Gastroesophageal sphincter (tissue), 4 donors: Measurements from ENCODE around the gene APLP1. TPM values are rescaled to one million over a fixed set of nuclear protein-coding genes. Genes with fewer than 3 reads are reported as not detected.

Experiments
- ATAC-seq: fragments of 150-250 bp; one replicate; pipeline ENCODE4 v1.9.1; 2016; ENCODE audit warnings: mild to moderate bottlenecking, moderate library complexity
- H3K27ac ChIP-seq, 4 donors: fragments of 200-600 bp; sonication (generic) in 3 of 4; 1 replicate in 3 of 4; 2 replicates in 1 of 4; pipeline ENCODE4 v1.5.1; 2016 to 2019
- H3K27me3 ChIP-seq: fragments of 200-600 bp; sonication (generic); one replicate; pipeline ENCODE4 v1.5.1; 2019
- H3K36me3 ChIP-seq, 2 donors: fragments of 200-600 bp; sonication (generic); one replicate each; pipeline ENCODE4 v1.5.1; 2019; ENCODE audit warnings: control low read depth in 1 of 2
- H3K4me1 ChIP-seq, 3 donors: fragments of 200-600 bp; sonication (generic); 1 replicate in 2 of 3; 2 replicates in 1 of 3; pipeline ENCODE4 v1.5.1; 2016 to 2019; ENCODE audit warnings: control low read depth in 2 of 3
- H3K4me3 ChIP-seq, 2 donors: fragments of 200-600 bp; sonication (generic); one replicate each; pipeline ENCODE4 v1.5.1; 2019; ENCODE audit warnings: mild to moderate bottlenecking in 1 of 2, moderate library complexity in 1 of 2
- H3K9me3 ChIP-seq, 3 donors: fragments of 200-600 bp; sonication (generic); one replicate each; pipeline ENCODE4 v1.5.1; 2017 to 2019; ENCODE audit warnings: control low read depth in 2 of 3
- CTCF ChIP-seq, 4 experiments: fragments of 200-600 bp in 2 of 4; fragments of 450-650 bp in 2 of 4; sonication (generic) in 1 of 4; IDR thresholded peaks; one replicate each; pipeline ENCODE4 v1.5.1; 2017 to 2019; ENCODE audit warnings: antibody characterized with exemption in 4 of 4, mild to moderate bottlenecking in 2 of 4, moderate library complexity in 2 of 4
- EP300 ChIP-seq: sonication (generic); formaldehyde crosslinking; IDR thresholded peaks from one replicate; pipeline ENCODE4 v1.6.1; 2017; ENCODE audit warnings: antibody characterized with exemption, mild to moderate bottlenecking
- POLR2A ChIP-seq, 2 donors: fragments of 450-650 bp; IDR thresholded peaks; one replicate each; pipeline ENCODE4 v1.6.1; 2017; ENCODE audit warnings: antibody characterized with exemption in 2 of 2, mild to moderate bottlenecking in 2 of 2, moderate library complexity in 1 of 2
- POLR2AphosphoS5 ChIP-seq: sonication (generic); formaldehyde crosslinking; IDR thresholded peaks from one replicate; pipeline ENCODE4 v1.6.1; 2017; ENCODE audit warnings: antibody characterized with exemption
- WGBS, 2 donors: methylation state at CpG; one replicate each; pipeline ENCODE4 v1.1.5; 2018; ENCODE audit warnings: low coverage in 1 of 2; 5-methylcytosine and 5-hydroxymethylcytosine counted together
- total RNA-seq, 4 donors: library from RNA; depleted of rRNA; stranded (reverse); fragments of >200 nt; gene quantifications; one replicate each; pipeline ENCODE4 v1.1.0, GENCODE V29; 2016

Gene APLP1
- total RNA-seq, 4 donors from 2014 or later: 4.7 to 10.0 (median 8.8) TPM

- WGBS, 2 donors: 60 to 69% methylated on average over 1 to 2 of the region's 13 CpGs
Observed at GRCh38 chr19:35897706-35898451, 29.5 kb downstream of the APLP1 start.

DNA sequence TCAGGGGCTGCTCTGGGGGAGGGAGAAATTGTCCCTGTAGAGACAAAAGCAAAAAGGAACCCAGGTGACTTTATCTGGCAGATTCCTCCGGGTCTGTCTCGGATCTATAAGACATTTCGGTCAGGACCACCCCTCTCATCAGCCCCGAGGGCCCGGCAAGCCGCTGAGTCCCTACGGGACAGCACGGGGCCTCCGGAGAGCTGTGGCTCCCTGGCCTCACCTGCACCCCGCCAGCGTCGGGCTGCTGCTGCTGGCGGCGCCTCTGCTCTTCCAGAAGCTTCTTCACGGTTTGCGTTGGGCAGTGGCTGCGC is 30.1 kb downstream of the APLP1 start:
- peak overlapping the region; percentile 75 to 97 (median 92) for H3K27ac ChIP-seq
- 0% methylated on average over 1 of the region's 17 CpGs; no CpG with 5 or more reads in 1 of the 2 donors for WGBS, 2 donors
- no peak for ATAC-seq

More at GRCh38 chr19:35897706-35898451, 29.5 kb downstream of the APLP1 start:
- Histone ChIP-seq H3K4me3 (peak overlapping the region; percentile 66 to 76), H3K27me3 (no peaks in the 10 kb centered on the region), H3K4me1 (peaks cover 0 to 38% (median 20%) of the 10 kb centered on the region in 3 donors), H3K36me3 (peaks cover 0 to 48% of the 10 kb centered on the region in 2 donors), H3K27ac (peak overlapping the region; percentile 75 to 97 (median 92)), H3K9me3 (no peaks in the 10 kb centered on the region)
- TF ChIP-seq POLR2A (IDR thresholded peaks at IDR 0.05) (no peak), POLR2AphosphoS5 (no peak), CTCF (IDR thresholded peaks at IDR 0.05) (no peak), EP300 (no peak)
- ATAC-seq: no peak

GRCh38 chr19:35899547-35900214 is 31.3 kb downstream of the APLP1 start:
- H3K9me3 ChIP-seq: no peaks in the 10 kb centered on the region
- peak overlapping the region; percentile 66 to 76 for H3K4me3 ChIP-seq
- H3K36me3 ChIP-seq: peaks cover 0 to 30% of the 10 kb centered on the region in 2 donors
- WGBS, 2 donors: 0% methylated on average over 1 of the region's 43 CpGs; no CpG with 5 or more reads in 1 of the 2 donors
- H3K4me1 ChIP-seq: peaks cover 0 to 48% (median 20%) of the 10 kb centered on the region in 3 donors
- peak overlapping the region; percentile 75 to 97 (median 92) for H3K27ac ChIP-seq
- peak; percentile 52 for TF ChIP-seq POLR2AphosphoS5
- peak; percentile 16 to 33 for TF ChIP-seq POLR2A (IDR thresholded peaks at IDR 0.05)
- no peak for TF ChIP-seq EP300
- TF ChIP-seq CTCF (IDR thresholded peaks at IDR 0.05): no peak
- peak; percentile 84 for ATAC-seq
- H3K27me3 ChIP-seq: no peaks in the 10 kb centered on the region

More for the DNA sequence above, 30.1 kb downstream of the APLP1 start:
- TF ChIP-seq POLR2A (IDR thresholded peaks at IDR 0.05): no peak
- no peak for TF ChIP-seq CTCF (IDR thresholded peaks at IDR 0.05)
- no peak for TF ChIP-seq EP300
- TF ChIP-seq POLR2AphosphoS5: no peak
- no peaks in the 10 kb centered on the region for H3K27me3 ChIP-seq
- peak overlapping the region; percentile 66 to 76 for H3K4me3 ChIP-seq
- H3K9me3 ChIP-seq: no peaks in the 10 kb centered on the region
- peaks cover 0 to 43% (median 20%) of the 10 kb centered on the region in 3 donors for H3K4me1 ChIP-seq
- H3K36me3 ChIP-seq: peaks cover 0 to 43% of the 10 kb centered on the region in 2 donors

DNA sequence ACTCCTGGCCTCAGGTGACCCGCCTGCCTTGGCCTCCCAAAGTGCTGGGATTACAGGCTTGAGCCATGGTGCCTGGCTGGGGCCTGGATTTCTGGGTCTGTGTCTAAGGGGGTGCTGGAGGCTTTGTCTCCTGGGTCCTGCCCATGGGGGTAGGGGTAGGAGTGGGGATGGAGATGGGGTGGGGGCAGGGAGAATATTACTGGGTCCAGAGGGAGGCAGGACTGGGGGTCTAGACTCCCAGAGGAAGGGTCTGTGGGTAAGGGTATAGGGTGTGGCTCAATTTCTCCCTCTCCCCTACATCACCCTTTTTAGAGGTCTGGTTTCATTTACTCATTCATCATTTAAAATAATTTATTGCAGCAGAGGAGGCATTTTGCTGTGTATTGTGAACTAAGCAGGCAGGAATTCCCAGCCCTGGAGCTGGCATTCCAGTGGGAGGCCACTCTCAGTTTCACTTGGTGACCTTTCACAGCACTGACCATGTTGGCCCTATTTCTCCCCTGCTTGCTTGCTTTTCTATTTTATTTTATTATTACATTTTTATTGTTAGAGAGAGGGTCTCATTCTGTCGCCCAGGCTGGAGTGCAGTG is 32.8 kb downstream of the APLP1 start:
- Histone ChIP-seq H3K4me1 (peaks cover 0 to 55% (median 20%) of the 10 kb centered on the region in 3 donors), H3K4me3 (peak overlapping the region in 1 of 2 donors; percentile 76)
- ATAC-seq: no peak

More for the DNA sequence above, 32.8 kb downstream of the APLP1 start:
- Histone ChIP-seq H3K36me3 (peaks cover 0 to 16% of the 10 kb centered on the region in 2 donors), H3K27ac (peak overlapping the region; percentile 75 to 97 (median 92)), H3K9me3 (no peaks in the 10 kb centered on the region), H3K27me3 (no peaks in the 10 kb centered on the region)
- TF ChIP-seq CTCF (IDR thresholded peaks at IDR 0.05) (no peak), POLR2A (IDR thresholded peaks at IDR 0.05) (no peak), EP300 (no peak), POLR2AphosphoS5 (no peak)
- 60 to 81% methylated on average over 1 to 2 of the region's 2 CpGs for WGBS, 2 donors
